HCT116 (cell line): ENCODE measurements around the gene SMIM8.

Experiments used
- EGR1 ChIP-seq: IDR thresholded peaks from 2 replicates; pipeline ENCODE4 v1.6.1; 2012; ENCODE audit warnings: low read depth
- EZH2 ChIP-seq: fragments of 200-600 bp; sonication (generic); IDR thresholded peaks from 2 replicates; pipeline ENCODE4 v1.6.1; 2017; ENCODE audit warnings: antibody characterized with exemption, mixed run types
- POLR2A ChIP-seq: IDR thresholded peaks from 2 replicates; pipeline ENCODE4 v1.7.0; 2011; ENCODE audit warnings: borderline replicate concordance; ENCODE audit not compliant: insufficient read depth, insufficient read length; ENCODE audit errors: extremely low read depth
- POLR2AphosphoS5 ChIP-seq: IDR thresholded peaks from 2 replicates; pipeline ENCODE4 v1.6.1; 2011; ENCODE audit warnings: mild to moderate bottlenecking, low read depth, low read length, moderate library complexity
- RAD21 ChIP-seq: IDR thresholded peaks from 2 replicates; pipeline ENCODE4 v1.6.1; 2012; ENCODE audit warnings: low read depth, mild to moderate bottlenecking
- SP1 ChIP-seq: IDR thresholded peaks from 2 replicates; pipeline ENCODE4 v1.6.1; 2012; ENCODE audit warnings: low read depth
- SRF ChIP-seq: IDR thresholded peaks from 2 replicates; pipeline ENCODE4 v1.6.1; 2012; ENCODE audit warnings: low read depth
- TCF7L2 ChIP-seq: IDR thresholded peaks from 2 replicates; pipeline ENCODE4 v1.7.0; 2011; ENCODE audit warnings: borderline replicate concordance, inconsistent platforms; ENCODE audit not compliant: insufficient read depth, insufficient read length; ENCODE audit errors: extremely low read depth
- ZFX ChIP-seq: fragments of 450-650 bp; IDR thresholded peaks from 2 replicates; pipeline ENCODE4 v1.6.1; 2017
- TF ChIP-seq, protein P1 (sequence below), 3 experiments: fragments of 200-600 bp in 1 of 3; sonication (generic) in 1 of 3; IDR thresholded peaks in 2 of 3; conservative IDR thresholded peaks in 1 of 3; 2 replicates each; pipeline ENCODE4 v1.5.1; 2012 to 2017; ENCODE audit warnings: low read depth in 2 of 3, low read length in 2 of 3, antibody characterized with exemption in 1 of 3, borderline replicate concordance in 1 of 3, control low read depth in 1 of 3, mild to moderate bottlenecking in 1 of 3, mixed read lengths in 1 of 3, mixed run types in 1 of 3, moderate library complexity in 1 of 3; ENCODE audit not compliant: insufficient read depth in 1 of 3

GRCh38 chr6:87282743-87283142 lies 39.6 kb upstream of the SMIM8 start:
- TF ChIP-seq RAD21: no peak
- TF ChIP-seq POLR2A: no peak
- TF ChIP-seq, protein P1, sequence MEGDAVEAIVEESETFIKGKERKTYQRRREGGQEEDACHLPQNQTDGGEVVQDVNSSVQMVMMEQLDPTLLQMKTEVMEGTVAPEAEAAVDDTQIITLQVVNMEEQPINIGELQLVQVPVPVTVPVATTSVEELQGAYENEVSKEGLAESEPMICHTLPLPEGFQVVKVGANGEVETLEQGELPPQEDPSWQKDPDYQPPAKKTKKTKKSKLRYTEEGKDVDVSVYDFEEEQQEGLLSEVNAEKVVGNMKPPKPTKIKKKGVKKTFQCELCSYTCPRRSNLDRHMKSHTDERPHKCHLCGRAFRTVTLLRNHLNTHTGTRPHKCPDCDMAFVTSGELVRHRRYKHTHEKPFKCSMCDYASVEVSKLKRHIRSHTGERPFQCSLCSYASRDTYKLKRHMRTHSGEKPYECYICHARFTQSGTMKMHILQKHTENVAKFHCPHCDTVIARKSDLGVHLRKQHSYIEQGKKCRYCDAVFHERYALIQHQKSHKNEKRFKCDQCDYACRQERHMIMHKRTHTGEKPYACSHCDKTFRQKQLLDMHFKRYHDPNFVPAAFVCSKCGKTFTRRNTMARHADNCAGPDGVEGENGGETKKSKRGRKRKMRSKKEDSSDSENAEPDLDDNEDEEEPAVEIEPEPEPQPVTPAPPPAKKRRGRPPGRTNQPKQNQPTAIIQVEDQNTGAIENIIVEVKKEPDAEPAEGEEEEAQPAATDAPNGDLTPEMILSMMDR (IDR thresholded peaks at IDR 0.05 in 2 of 3, conservative IDR thresholded peaks at IDR 0.05 in 1 of 3; ENCODE audit: borderline replicate concordance in 1 of 3, insufficient read depth in 1 of 3, low read depth in 2 of 3, low read length in 2 of 3): no peak
- no peak for TF ChIP-seq POLR2AphosphoS5
- no peak for TF ChIP-seq SP1
- TF ChIP-seq SRF: no peak
- no peak for TF ChIP-seq EZH2
- no peak for TF ChIP-seq ZFX
- no peak for TF ChIP-seq TCF7L2
- TF ChIP-seq EGR1: no peak
